Activated T-helper 1 cell treated with anti-CD3 and anti-CD28 coated beads, Interleukin-12 subunit alpha, Interleukin-12 subunit beta, Interleukin-2, Interleukin-4 antibody, amounts not matched to agents 30 ng/mL and 10 ng/mL and 1 ng/mL, durations not matched to agents 14 hours and 24 hours and 36 hours (primary cell): ENCODE data around the gene ATAD3B. TPM values are rescaled to one million over a fixed set of nuclear protein-coding genes. Genes with fewer than 3 reads are reported as not detected.
A peak's percentile ranks its signal among the peaks of the same experiment; 100 is the strongest.
"Not testable (repeated sequence)": the region's sequence is repeated elsewhere in the genome, so short reads cannot be mapped to it uniquely, and the experiment has no call there.

Experiments
- DNase-seq: peaks from one replicate; pipeline ENCODE4 v3.0.0; 2021; ENCODE audit warnings: low spot score
- H3K27ac Mint-ChIP-seq: one replicate; pipeline ENCODE4 v1.8.0; 2021; ENCODE audit warnings: mild to moderate bottlenecking, mixed read lengths
- H3K27me3 Mint-ChIP-seq: one replicate; pipeline ENCODE4 v1.8.0; 2022; ENCODE audit warnings: mild to moderate bottlenecking, moderate library complexity, mixed read lengths; ENCODE audit not compliant: insufficient read depth
- H3K36me3 Mint-ChIP-seq: one replicate; pipeline ENCODE4 v1.8.0; 2021; ENCODE audit warnings: low read depth, mixed read lengths
- H3K4me1 Mint-ChIP-seq: one replicate; pipeline ENCODE4 v1.8.0; 2021; ENCODE audit warnings: low read depth, mixed read lengths
- H3K4me3 Mint-ChIP-seq: one replicate; pipeline ENCODE4 v1.8.0; 2021; ENCODE audit warnings: mild to moderate bottlenecking, moderate library complexity, mixed read lengths
- H3K9me3 Mint-ChIP-seq: one replicate; pipeline ENCODE4 v1.8.0; 2021; ENCODE audit warnings: mixed read lengths
- intact Hi-C: fragments of 100-400 bp; cut with micrococcal nuclease; formaldehyde crosslinking; loops from one replicate; pipeline ENCODE4 v1.15.1; 2024
- total RNA-seq: library from RNA; stranded (reverse); gene quantifications from 2 replicates; pipeline ENCODE4 v1.2.3, GENCODE V29; 2022

The ATAD3B gene
- total RNA-seq, 1 donor from 2014 or later = 113 TPM

GRCh38 chr1:1462318-1462966 is 9.1 kb upstream of the ATAD3B start:
- Mint-ChIP-seq H3K27me3 (no peaks in the 10 kb centered on the region), H3K27ac (no peak overlapping the region), H3K36me3 (no peaks in the 10 kb centered on the region), H3K9me3 (no peaks in the 10 kb centered on the region), H3K4me1 (no peaks in the 10 kb centered on the region), H3K4me3 (no peak overlapping the region)
- intact Hi-C loops = no loop called here
- no peak for DNase-seq

- Mint-ChIP-seq H3K4me1 (no peaks in the 10 kb centered on the region), H3K9me3 (no peaks in the 10 kb centered on the region), H3K27me3 (no peaks in the 10 kb centered on the region), H3K27ac (no peak overlapping the region), H3K36me3 (no peaks in the 10 kb centered on the region), H3K4me3 (no peak overlapping the region)
- intact Hi-C loops = no loop called here
- DNase-seq = no peak
Measured at GRCh38 chr1:1463312-1463711, 8.3 kb upstream of the ATAD3B start.

GRCh38 chr1:1468196-1468985 is 3.2 kb upstream of the ATAD3B start:
- H3K27ac Mint-ChIP-seq, intact Hi-C loops, H3K9me3 Mint-ChIP-seq, H3K27me3 Mint-ChIP-seq, H3K36me3 Mint-ChIP-seq, H3K4me3 Mint-ChIP-seq, DNase-seq: not testable (repeated sequence)
- peaks cover 10% of the 10 kb centered on the region for H3K4me1 Mint-ChIP-seq

DNA sequence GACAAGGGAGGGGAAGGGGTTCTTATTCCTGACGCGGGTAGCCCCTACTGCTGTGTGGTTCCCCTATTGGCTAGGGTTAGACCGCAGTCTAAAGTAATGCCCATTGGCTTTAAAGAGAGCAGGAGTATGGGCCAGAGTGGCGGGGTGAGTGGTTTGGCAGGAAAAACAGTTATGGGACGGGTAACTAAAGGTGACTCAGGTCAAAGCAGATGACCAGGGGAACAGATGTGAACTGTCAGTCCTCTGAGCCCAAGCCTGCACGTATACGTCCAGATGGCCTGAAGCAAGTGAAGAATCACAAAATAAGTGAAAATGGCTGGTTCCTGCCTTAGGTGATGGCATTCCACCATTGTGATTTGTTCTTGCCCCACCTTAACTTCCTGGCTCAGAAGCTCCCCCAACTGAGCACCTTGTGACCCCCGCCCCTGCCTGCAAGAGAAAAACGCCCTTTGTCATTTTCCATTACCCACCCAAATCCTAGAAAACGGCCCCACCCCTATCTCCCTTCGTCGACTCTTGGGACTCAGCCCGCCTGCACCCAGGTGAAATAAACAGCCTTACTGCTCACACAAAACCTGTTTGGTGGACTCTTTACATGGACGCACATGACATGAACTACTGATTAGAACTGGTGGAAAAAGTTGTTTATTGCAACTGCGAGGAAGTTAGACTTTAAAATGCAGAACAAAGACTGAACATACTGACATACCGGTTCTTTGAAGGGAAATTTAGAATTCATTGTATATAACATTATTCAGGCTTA is 758 bp upstream of the ATAD3B start:
- peak overlapping the region; percentile 86 for H3K27ac Mint-ChIP-seq
- DNase-seq = no peak
- H3K36me3 Mint-ChIP-seq = peaks cover 2% of the 10 kb centered on the region
- no peaks in the 10 kb centered on the region for H3K9me3 Mint-ChIP-seq
- H3K27me3 Mint-ChIP-seq = no peaks in the 10 kb centered on the region
- intact Hi-C loops = loop anchor here (1.0 to 2.0 kb wide), 7 partner anchors 34 to 188 kb away; partner anchors contain the start of genes AURKAIP1, CCNL2, CDK11B and MIB2
- H3K4me1 Mint-ChIP-seq = peaks cover 10% of the 10 kb centered on the region
- peak overlapping the region; percentile 88 for H3K4me3 Mint-ChIP-seq

GRCh38 chr1:1472053-1472876 is 700 bp downstream of the ATAD3B start:
- H3K9me3 Mint-ChIP-seq, intact Hi-C loops, H3K36me3 Mint-ChIP-seq, H3K27me3 Mint-ChIP-seq: not testable (repeated sequence)
- DNase-seq = peak; percentile 6
- peak overlapping the region; percentile 44 for H3K27ac Mint-ChIP-seq
- peak overlapping the region; percentile 84 for H3K4me3 Mint-ChIP-seq
- peaks cover 10% of the 10 kb centered on the region for H3K4me1 Mint-ChIP-seq

DNA sequence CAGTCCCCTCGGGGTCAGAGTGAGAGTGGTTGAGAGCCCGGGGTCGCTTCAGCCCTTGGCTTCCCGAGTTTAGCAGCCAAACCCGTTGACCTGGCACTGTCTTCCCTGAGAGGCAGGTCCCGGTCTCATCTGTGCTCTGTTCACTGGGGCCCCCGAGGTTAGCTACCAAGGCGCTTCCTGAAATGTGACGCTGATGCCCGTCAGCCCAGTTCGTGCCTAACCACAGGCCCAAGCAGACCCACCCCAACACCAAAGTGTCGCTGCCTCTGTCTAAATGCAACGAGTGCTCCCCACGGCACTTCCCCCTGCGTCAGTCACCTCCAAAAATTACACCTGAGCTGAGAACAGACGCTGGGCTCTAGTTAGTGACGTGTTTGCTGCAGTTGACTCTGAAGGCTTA is 4.4 kb downstream of the ATAD3B start:
- H3K4me1 Mint-ChIP-seq, H3K27ac Mint-ChIP-seq, H3K27me3 Mint-ChIP-seq, H3K4me3 Mint-ChIP-seq, intact Hi-C loops, H3K9me3 Mint-ChIP-seq, DNase-seq: not testable (repeated sequence)
- peaks cover 14% of the 10 kb centered on the region for H3K36me3 Mint-ChIP-seq

GRCh38 chr1:1477206-1477605 is 5.6 kb downstream of the ATAD3B start:
- Mint-ChIP-seq H3K27me3 (no peaks in the 10 kb centered on the region), H3K27ac (no peak overlapping the region), H3K9me3 (no peaks in the 10 kb centered on the region), H3K4me3 (no peak overlapping the region), H3K36me3 (peaks cover 17% of the 10 kb centered on the region), H3K4me1 (no peaks in the 10 kb centered on the region)
- intact Hi-C loops = no loop called here
- no peak for DNase-seq

DNA sequence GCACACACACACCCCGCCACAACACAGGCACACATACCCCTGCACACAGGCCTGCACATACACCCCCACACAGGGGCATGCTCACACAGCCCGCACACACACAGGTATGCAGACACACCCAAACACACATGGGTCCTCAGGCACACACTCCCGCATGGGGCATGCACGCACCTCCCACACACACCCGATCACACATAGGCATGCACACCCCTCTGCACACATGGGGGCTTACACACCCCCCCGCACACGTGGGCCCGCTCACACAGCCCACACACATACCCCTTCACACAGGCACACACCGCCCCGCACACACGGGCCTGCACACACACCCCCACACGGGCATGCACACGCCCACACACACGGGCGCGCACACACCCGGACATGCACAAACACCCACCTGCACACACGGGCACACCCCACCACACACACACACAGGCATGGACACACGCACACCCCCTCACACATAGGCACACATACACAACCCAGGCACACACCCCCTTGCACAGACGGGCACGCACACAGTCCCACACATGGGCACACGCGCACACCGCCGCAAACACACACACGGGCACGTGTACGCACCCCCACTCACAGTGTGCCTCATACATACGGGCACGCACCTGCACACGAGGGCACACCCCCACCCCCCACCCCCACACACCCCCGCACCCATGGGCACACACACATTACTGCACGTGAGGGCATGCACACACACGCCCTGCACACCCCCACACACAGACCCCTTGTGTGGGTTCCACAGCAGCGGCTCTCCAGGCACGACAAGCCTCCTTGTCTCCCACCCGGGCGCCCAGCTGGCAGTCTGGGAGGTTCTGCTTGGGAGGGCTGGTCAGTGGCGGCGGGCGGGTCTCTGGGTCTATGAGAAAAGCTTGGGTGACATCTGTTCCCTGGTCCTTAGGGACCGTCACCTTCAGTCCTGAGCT is 8.3 kb downstream of the ATAD3B start:
- Mint-ChIP-seq H3K4me3 (no peak overlapping the region), H3K36me3 (peaks cover 22% of the 10 kb centered on the region), H3K9me3 (no peaks in the 10 kb centered on the region)

DNA sequence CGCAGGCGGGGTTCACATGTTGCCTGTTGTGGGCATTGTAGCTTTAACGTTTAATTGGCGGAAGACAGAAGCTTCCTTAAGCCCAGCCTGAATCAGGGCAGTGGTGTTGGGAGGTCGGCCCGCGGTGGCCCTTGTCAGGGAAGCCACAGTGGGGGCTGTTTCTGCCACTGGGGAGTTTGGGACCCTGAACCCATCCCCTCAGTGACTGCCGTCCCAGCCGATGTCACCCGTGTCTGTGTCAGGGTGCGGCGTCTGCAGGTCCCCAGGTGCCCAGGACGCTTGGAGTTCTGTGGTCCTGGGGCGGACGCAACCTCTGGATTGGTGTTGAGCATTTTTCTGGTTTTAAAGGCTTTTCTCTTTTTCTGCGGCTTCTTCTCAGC is 8.9 kb downstream of the ATAD3B start:
- H3K9me3 Mint-ChIP-seq, H3K4me1 Mint-ChIP-seq, H3K4me3 Mint-ChIP-seq, intact Hi-C loops, H3K27me3 Mint-ChIP-seq, H3K27ac Mint-ChIP-seq, DNase-seq: not testable (repeated sequence)
- H3K36me3 Mint-ChIP-seq = peaks cover 21% of the 10 kb centered on the region

More for the DNA sequence above, 8.3 kb downstream of the ATAD3B start:
- intact Hi-C loops = no loop called here
- no peaks in the 10 kb centered on the region for H3K4me1 Mint-ChIP-seq
- H3K27me3 Mint-ChIP-seq = no peaks in the 10 kb centered on the region
- no peak overlapping the region for H3K27ac Mint-ChIP-seq
- DNase-seq = no peak

- H3K9me3 Mint-ChIP-seq, H3K4me1 Mint-ChIP-seq, intact Hi-C loops, H3K27ac Mint-ChIP-seq, H3K4me3 Mint-ChIP-seq, DNase-seq, H3K27me3 Mint-ChIP-seq: not testable (repeated sequence)
- H3K36me3 Mint-ChIP-seq = peaks cover 21% of the 10 kb centered on the region
Measured at GRCh38 chr1:1481811-1482210, 10.2 kb downstream of the ATAD3B start.

GRCh38 chr1:1482856-1483255 is 11.3 kb downstream of the ATAD3B start:
- Mint-ChIP-seq H3K36me3 (peaks cover 20% of the 10 kb centered on the region), H3K27ac (no peak overlapping the region), H3K27me3 (no peaks in the 10 kb centered on the region), H3K9me3 (no peaks in the 10 kb centered on the region), H3K4me3 (no peak overlapping the region), H3K4me1 (no peaks in the 10 kb centered on the region)
- intact Hi-C loops = no loop called here
- no peak for DNase-seq

DNA sequence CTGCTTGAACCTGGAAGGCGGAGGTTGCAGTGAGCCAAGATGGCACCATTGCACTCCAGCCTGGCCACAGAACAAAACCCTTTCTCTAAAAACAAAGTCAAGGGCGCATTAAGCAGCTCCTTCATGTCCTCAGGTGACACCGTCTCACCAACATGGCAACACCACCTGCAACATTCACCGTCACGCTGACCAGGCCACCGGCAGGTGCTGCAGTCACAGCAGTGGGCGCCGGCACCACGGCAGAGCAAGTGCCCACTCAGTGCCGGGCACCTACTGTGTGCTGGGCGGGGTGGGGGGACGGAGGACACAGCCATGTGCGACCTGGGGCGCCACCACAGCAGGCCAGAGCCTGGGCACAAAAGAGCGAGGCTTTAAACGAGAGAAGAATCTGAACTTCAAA is 12.1 kb downstream of the ATAD3B start:
- Mint-ChIP-seq H3K4me3 (no peak overlapping the region), H3K36me3 (peaks cover 20% of the 10 kb centered on the region), H3K4me1 (no peaks in the 10 kb centered on the region), H3K9me3 (no peaks in the 10 kb centered on the region), H3K27ac (no peak overlapping the region), H3K27me3 (no peaks in the 10 kb centered on the region)
- intact Hi-C loops = no loop called here
- DNase-seq = no peak
